AG04449 (cell line): ENCODE data around the gene TCEA2.

Source experiments
- CTCF ChIA-PET: fragments of 350-600 bp; formaldehyde crosslinking; extraction: SDS; loops from one replicate; lab custom pipeline; 2021; ENCODE audit warnings: antibody characterized with exemption; lab: Yijun Ruan, JAX
- POLR2A ChIA-PET: fragments of 400-600, 350-600 bp; formaldehyde crosslinking; extraction: SDS; loops from one replicate; lab custom pipeline; 2020; ENCODE audit warnings: antibody characterized with exemption, inconsistent platforms; lab: Yijun Ruan, JAX
- DNase-seq: peaks from one replicate; pipeline ENCODE4 v3.0.0-alpha.2; 2010; ENCODE audit warnings: low read depth, low spot score
- H3K4me3 ChIP-seq: 2 replicates; pipeline ENCODE4 v1.5.1; 2011; ENCODE audit warnings: low read depth, mild to moderate bottlenecking, control low read depth, low read length
- TF ChIP-seq, protein P1 (sequence below): IDR thresholded peaks from one replicate; pipeline ENCODE4 v1.5.1; 2011; ENCODE audit warnings: mild to moderate bottlenecking, moderate library complexity, low read length, control low read depth, inconsistent platforms; ENCODE audit not compliant: insufficient read depth; ENCODE audit errors: missing control alignments

TCEA2 gene

GRCh38 chr20:64077876-64078551, 15.0 kb downstream of the TCEA2 start:
- TF ChIP-seq, protein P1, sequence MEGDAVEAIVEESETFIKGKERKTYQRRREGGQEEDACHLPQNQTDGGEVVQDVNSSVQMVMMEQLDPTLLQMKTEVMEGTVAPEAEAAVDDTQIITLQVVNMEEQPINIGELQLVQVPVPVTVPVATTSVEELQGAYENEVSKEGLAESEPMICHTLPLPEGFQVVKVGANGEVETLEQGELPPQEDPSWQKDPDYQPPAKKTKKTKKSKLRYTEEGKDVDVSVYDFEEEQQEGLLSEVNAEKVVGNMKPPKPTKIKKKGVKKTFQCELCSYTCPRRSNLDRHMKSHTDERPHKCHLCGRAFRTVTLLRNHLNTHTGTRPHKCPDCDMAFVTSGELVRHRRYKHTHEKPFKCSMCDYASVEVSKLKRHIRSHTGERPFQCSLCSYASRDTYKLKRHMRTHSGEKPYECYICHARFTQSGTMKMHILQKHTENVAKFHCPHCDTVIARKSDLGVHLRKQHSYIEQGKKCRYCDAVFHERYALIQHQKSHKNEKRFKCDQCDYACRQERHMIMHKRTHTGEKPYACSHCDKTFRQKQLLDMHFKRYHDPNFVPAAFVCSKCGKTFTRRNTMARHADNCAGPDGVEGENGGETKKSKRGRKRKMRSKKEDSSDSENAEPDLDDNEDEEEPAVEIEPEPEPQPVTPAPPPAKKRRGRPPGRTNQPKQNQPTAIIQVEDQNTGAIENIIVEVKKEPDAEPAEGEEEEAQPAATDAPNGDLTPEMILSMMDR: no peak
- H3K4me3 ChIP-seq: peak overlapping the region; percentile 67
- no peak for DNase-seq
- POLR2A ChIA-PET: interaction anchor here (1.0 to 2.3 kb wide), 2 partner anchors 9 to 15 kb away, joined by 3 to 7 read pairs; partner anchors contain the start of gene TCEA2
- CTCF ChIA-PET: interaction anchor here (0.9 to 8.7 kb wide), 3 partner anchors 8 to 540 kb away, joined by 3 to 51 read pairs (median 3); no protein-coding TSS in a partner anchor

- CTCF ChIA-PET: interaction anchor here (0.7 to 8.7 kb wide), 5 partner anchors 9 to 42 kb away, joined by 3 to 51 read pairs (median 5); no protein-coding TSS in a partner anchor
- TF ChIP-seq, protein P1: no peak
- POLR2A ChIA-PET: interaction anchor here (1.2 to 2.3 kb wide), 2 partner anchors 10 to 13 kb away, joined by 3 to 7 read pairs; no protein-coding TSS in a partner anchor
- DNase-seq: no peak
- H3K4me3 ChIP-seq: peak overlapping the region; percentile 67
Observed at GRCh38 chr20:64078934-64079272, 15.9 kb downstream of the TCEA2 start.

DNA sequence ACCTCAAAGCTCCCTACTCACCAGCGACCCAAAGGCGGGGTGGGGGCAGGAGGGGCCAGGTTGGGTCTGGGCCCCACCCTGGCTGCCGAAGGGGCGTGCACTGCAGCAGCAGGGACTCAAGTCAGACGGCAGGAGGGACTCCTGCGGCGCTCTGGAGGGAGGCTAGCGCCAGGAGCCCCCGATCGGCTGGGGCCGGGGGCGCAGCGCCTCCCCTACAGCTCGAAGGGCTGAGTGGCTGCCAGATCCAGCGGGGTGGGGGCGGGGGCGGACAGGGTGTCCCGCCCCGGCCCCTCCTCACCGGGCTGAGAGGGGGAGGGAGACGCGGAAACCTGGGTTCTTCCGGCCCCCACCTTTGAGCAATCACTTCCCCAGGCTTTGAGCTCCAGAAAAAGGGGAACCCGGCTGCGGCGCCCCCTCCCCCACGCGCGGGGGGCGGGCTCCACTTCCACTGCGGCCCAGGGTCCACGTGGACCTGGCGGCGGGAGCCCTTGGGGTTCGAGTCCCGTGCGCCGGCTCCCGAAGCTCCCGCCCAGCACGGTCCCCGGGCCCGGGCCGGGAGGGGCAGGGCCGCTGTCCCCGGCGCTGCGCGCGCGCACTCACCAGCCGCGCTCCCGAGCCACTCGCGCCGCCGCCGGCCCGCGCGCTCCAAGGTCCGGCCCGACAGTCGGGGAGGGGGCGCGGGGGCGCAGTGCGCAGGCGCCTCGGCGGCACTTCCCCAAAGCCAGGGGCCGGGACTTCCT, 16.4 kb downstream of the TCEA2 start, which contains the start of gene RGS19:
TSS of gene RGS19 (minus strand) at position 246 of the 740 bp plus-strand sequence. CDS start 2,632 bp downstream, outside the sequence.
- ChIA-PET CTCF (interaction anchor here (0.7 to 8.7 kb wide), 6 partner anchors 9 to 42 kb away, joined by 3 to 51 read pairs (median 4); no protein-coding TSS in a partner anchor), POLR2A (interaction anchor here (1.2 to 2.3 kb wide), 2 partner anchors 10 to 14 kb away, joined by 3 to 7 read pairs; no protein-coding TSS in a partner anchor)
- no peak for DNase-seq
- TF ChIP-seq, protein P1: no peak
- H3K4me3 ChIP-seq: peak within 1 kb of the TSS; percentile 67

- no peak for DNase-seq
- POLR2A ChIA-PET: interaction anchor here (1.2 to 2.3 kb wide), 2 partner anchors 11 to 14 kb away, joined by 3 to 7 read pairs; no protein-coding TSS in a partner anchor
Observed at GRCh38 chr20:64080013-64080812, 17.2 kb downstream of the TCEA2 start, which contains the start of gene OPRL1. Gene OPRL1, plus strand, starts transcription at chr20:64080082. Its CDS starts 12,639 bp downstream, at chr20:64092721.

More at GRCh38 chr20:64080013-64080812, 17.2 kb downstream of the TCEA2 start, which contains the start of gene OPRL1:
- TF ChIP-seq, protein P1: no peak
- CTCF ChIA-PET: interaction anchor here (0.6 to 8.7 kb wide), 6 partner anchors 11 to 240 kb away, joined by 3 to 51 read pairs (median 4); no protein-coding TSS in a partner anchor
- H3K4me3 ChIP-seq: peak within 1 kb of the TSS; percentile 67
